ENCODE results near the gene LAMTOR4. TPM values are rescaled to one million over a fixed set of nuclear protein-coding genes. Genes with fewer than 3 reads are reported as not detected.

Gene LAMTOR4
- total RNA-seq, 1 experiment from 2014 or later, result 225 TPM

Other genes starting within 250 kb of the LAMTOR4 start
- 21.0 and 24.6 TPM in 2 replicates for gene TRIM4, start 229.4 kb upstream of the LAMTOR4 start, total RNA-seq (2014; rRNA removed; shearing (Covaris generic))
- not detected in 2 replicates for gene GJC3, start 219.3 kb upstream of the LAMTOR4 start, total RNA-seq (2014; rRNA removed; shearing (Covaris generic))
- gene AZGP1, start 172.9 kb upstream of the LAMTOR4 start, total RNA-seq (2014; rRNA removed; shearing (Covaris generic)), result 0.29 and 0.74 TPM in 2 replicates
- 13.9 and 14.2 TPM in 2 replicates for gene ZKSCAN1, start 133.3 kb upstream of the LAMTOR4 start, total RNA-seq (2014; rRNA removed; shearing (Covaris generic))
- gene ZSCAN21, start 99.1 kb upstream of the LAMTOR4 start, total RNA-seq (2014; rRNA removed; shearing (Covaris generic)), result 14.1 and 20.3 TPM in 2 replicates
- gene ZNF3, start 67.2 kb upstream of the LAMTOR4 start, total RNA-seq (2014; rRNA removed; shearing (Covaris generic)), result 61.4 and 103 TPM in 2 replicates
- 87.6 and 127 TPM in 2 replicates for gene COPS6, start 59.9 kb upstream of the LAMTOR4 start, total RNA-seq (2014; rRNA removed; shearing (Covaris generic))
- gene MCM7, start 47.5 kb upstream of the LAMTOR4 start, total RNA-seq (2014; rRNA removed; shearing (Covaris generic)), result 469 and 539 TPM in 2 replicates
- 68.9 and 80.6 TPM in 2 replicates for gene AP4M1, start 47.3 kb upstream of the LAMTOR4 start, total RNA-seq (2014; rRNA removed; shearing (Covaris generic))
- gene TAF6, start 29.6 kb upstream of the LAMTOR4 start, total RNA-seq (2014; rRNA removed; shearing (Covaris generic)), result 47.3 and 58.6 TPM in 2 replicates
- 11.8 and 16.0 TPM in 2 replicates for gene CNPY4, start 29.3 kb upstream of the LAMTOR4 start, total RNA-seq (2014; rRNA removed; shearing (Covaris generic))
- 6.3 and 8.1 TPM in 2 replicates for gene MBLAC1, start 22.0 kb upstream of the LAMTOR4 start, total RNA-seq (2014; rRNA removed; shearing (Covaris generic))
- gene TRAPPC14, start 9.8 kb downstream of the LAMTOR4 start, total RNA-seq (2014; rRNA removed; shearing (Covaris generic)), result 9.0 and 15.5 TPM in 2 replicates
- gene GAL3ST4, start 19.7 kb downstream of the LAMTOR4 start, total RNA-seq (2014; rRNA removed; shearing (Covaris generic)), result 0.29 and 0.65 TPM in 2 replicates
- gene GPC2, start 28.5 kb downstream of the LAMTOR4 start, total RNA-seq (2014; rRNA removed; shearing (Covaris generic)), result 10.9 and 16.7 TPM in 2 replicates
- 0.77 and 1.3 TPM in 2 replicates for gene STAG3, start 29.0 kb downstream of the LAMTOR4 start, total RNA-seq (2014; rRNA removed; shearing (Covaris generic))
- not detected in 2 replicates for gene PVRIG, start 71.0 kb downstream of the LAMTOR4 start, total RNA-seq (2014; rRNA removed; shearing (Covaris generic))
- gene SPDYE3, start 158.8 kb downstream of the LAMTOR4 start, total RNA-seq (2014; rRNA removed; shearing (Covaris generic)), result not detected in 2 replicates
- 15.6 and 24.5 TPM in 2 replicates for gene PILRB, start 209.2 kb downstream of the LAMTOR4 start, total RNA-seq (2014; rRNA removed; shearing (Covaris generic))
- 0.69 TPM in 1 of 2 replicates, not detected in the other for gene PILRA, start 224.6 kb downstream of the LAMTOR4 start, total RNA-seq (2014; rRNA removed; shearing (Covaris generic))

Data from Daoy (cell line).